Measurements from ENCODE around the gene EGF.
"Not testable (repeated sequence)": the region's sequence is repeated elsewhere in the genome, so short reads cannot be mapped to it uniquely, and the experiment has no call there.

Gene EGF

GRCh38 chr4:109915385-109916026 is 2.8 kb downstream of the EGF start:
- DNase-seq (ENCODE audit: low spot score), result no peak

- no peak for DNase-seq (ENCODE audit: low spot score)
Measured at GRCh38 chr4:109916027-109916409, 3.3 kb downstream of the EGF start.

GRCh38 chr4:109921384-109921808 is 8.7 kb downstream of the EGF start:
- DNase-seq (ENCODE audit: low spot score), result peak; percentile 1

DNA sequence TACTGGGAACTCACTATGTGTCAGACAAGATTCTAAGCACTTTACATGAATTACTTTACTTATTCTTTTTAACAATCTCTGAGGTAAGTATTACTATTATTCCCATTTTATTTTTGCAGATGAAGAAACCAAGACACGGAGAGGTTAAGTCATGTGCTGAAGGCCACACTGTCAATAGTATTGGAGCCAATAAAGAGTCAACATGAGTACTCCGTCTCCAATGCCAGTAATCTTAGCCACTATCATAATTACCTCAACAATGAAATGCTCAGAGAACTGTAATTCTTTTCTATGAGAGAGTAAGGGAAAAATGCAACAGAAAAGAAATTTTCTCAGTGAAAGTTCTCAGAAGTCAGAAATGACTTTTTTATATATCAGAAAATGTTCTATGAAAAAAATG is 12.7 kb downstream of the EGF start:
- no peak for DNase-seq (ENCODE audit: low spot score)

DNA sequence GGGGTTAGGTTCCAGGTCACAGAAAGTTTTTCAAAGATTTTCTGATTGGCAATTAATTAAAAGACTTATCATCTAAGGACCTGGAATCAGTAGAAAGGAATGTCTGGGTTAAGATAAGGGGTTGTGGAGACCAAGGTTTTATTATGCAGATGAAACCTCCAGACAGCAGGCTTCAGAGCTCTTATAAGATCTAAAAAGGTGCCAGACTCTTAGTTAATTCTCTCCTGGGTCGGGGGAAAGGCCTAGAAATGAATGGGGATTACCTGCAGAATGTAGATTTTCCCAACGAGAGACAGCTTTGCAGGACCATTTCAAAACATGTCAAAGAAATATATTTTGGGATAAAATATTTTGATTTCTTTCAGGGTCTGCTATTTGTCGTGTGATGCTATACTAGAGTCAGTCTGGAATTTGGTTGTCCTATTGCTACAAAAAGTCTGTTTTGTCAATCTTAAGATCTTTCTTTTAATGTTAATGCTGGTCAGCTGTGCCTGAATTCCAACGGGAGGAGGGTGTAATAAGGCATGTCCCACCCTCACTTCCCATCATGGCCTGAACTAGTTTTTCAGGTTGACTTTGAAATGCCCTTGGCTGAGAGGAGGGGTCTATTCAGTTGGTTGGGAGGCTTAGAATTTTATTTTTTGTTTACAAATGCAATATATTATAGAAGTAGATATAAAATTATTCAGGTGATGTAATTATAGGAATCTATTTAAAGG is 15.8 kb downstream of the EGF start:
- DNase-seq (ENCODE audit: low spot score), result no peak

- no peak for DNase-seq (ENCODE audit: low spot score)
Measured at GRCh38 chr4:109930464-109930863, 17.8 kb downstream of the EGF start.

GRCh38 chr4:109930872-109931271 is 18.2 kb downstream of the EGF start:
- no peak for DNase-seq (ENCODE audit: low spot score)

DNA sequence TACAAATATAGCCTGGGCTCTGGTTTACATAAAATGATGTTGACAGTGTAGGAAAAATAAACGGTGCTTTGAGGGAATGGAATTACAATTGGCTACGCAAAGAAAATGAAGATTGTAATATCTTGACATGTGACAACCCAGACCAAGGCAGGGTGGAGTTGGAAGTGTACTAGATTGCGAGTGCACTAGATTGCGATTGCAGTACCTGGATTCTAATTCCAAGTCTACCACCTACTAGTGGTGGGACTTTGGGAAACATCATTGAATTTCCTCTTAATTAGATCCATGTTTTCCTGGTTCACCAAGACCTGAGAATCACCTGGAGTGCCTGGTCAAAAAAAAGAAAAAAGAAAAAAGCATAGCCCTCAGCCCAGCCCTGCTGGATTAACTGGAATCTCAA is 18.6 kb downstream of the EGF start:
- no peak for DNase-seq (ENCODE audit: low spot score)

- DNase-seq (ENCODE audit: low spot score), result not testable (repeated sequence)
Measured at GRCh38 chr4:109937352-109937751, 24.7 kb downstream of the EGF start.

- DNase-seq (ENCODE audit: low spot score), result no peak
Measured at GRCh38 chr4:109939190-109939589, 26.5 kb downstream of the EGF start.

DNA sequence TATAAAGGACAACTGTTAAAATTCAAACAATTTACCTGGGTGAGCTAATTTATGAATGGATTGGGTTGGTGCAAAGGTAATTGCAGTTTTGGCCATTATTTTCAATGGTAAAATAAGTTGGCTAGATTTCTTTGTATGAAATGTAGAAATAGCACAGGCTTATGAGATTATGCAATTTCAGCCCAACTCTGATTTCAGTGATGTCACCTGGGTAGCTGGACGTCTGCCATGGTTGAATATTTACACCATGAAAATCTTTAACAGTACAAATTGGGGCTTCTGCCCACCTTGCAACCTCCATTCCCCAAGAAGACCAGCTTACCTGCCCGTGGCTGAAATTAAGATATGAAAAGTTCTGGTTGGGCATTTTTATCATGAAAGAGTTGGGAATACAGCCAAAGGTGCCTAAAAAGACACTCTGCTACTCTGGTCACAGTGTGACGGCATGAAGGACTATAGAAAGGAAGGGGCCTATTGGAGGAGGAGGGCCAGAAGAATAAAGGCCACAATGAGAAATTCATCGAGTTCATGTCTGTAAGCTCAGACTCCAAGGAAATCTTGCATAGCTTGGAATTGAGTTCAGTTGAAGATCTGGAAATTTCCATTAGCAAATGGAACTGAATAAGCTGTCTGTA is 29.7 kb downstream of the EGF start:
- DNase-seq (ENCODE audit: low spot score), result no peak

- DNase-seq (ENCODE audit: low spot score), result no peak
Measured at GRCh38 chr4:109943745-109944144, 31.1 kb downstream of the EGF start.

DNA sequence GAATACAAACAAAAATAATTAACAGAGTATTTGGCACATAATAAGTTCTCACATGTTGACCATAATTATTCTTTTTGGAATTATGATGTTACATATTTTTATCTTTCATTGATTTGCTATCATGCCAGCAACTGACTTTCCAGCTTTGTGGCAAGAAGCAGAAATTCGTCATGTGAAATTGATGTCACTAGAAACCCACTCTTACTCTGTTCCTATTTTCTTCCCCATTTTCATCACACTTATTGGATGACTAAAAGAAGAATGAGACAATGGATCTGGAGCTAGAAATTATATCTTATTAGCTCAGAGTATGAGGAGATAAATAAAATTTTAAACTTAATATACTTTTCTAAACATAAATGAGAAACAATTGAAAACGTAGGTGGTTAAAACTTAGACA is 31.9 kb downstream of the EGF start:
- DNase-seq (ENCODE audit: low spot score), result no peak

DNA sequence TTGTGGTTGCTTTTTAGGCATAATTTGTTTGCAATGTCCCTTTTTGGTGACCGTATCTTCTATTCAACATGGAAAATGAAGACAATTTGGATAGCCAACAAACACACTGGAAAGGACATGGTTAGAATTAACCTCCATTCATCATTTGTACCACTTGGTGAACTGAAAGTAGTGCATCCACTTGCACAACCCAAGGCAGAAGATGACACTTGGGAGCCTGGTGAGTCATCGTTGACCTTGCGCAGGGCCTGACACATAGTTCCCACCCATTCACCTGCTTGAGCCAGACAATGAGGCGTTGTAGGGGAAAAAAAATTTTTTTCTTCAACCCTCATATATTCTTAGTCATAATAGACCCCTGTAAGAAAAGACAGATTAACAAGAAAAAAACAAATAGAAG is 32.4 kb downstream of the EGF start:
- no peak for DNase-seq (ENCODE audit: low spot score)

- no peak for DNase-seq (ENCODE audit: low spot score)
Measured at GRCh38 chr4:109946120-109946519, 33.4 kb downstream of the EGF start.

DNA sequence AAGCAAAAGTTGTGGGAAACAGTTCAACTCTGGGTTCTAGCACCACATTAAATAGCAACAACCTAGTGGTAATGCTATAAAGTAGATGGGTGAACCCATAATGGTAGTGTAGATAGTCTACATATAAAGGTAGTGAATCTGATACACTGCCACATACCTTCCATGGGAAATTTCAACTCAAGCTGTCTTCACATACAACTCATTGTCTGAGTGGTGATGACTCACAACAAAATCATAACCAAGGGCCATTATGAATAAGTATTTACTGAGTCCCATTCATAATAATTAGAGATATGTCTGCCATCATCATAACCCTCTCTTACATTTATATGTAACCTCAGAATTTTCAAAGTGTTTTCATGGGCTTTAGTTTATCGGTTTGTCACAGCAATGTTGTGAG is 34.8 kb downstream of the EGF start:
- DNase-seq (ENCODE audit: low spot score), result no peak

DNA sequence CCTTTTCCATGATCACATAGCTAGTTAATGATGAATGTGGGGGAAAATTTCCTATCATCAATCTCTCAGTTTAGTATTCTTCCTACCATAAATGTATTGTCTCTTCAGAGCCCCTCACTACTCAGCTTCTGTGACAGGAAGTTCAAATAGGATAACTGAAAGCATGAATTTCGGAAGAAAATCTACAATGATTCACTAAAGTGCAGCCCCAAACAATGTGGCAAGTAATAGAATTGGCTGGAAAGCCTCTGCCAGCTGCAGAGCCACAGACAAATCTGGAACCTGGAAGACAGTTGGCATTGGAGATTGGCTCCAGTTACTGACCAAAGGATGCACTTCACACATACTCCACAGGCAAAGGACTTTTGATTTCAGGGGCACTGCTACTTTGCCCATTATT is 35.2 kb downstream of the EGF start:
- DNase-seq (ENCODE audit: low spot score), result no peak

GRCh38 chr4:109949099-109949718 is 36.5 kb downstream of the EGF start:
- DNase-seq (ENCODE audit: low spot score), result not testable (repeated sequence)

DNA sequence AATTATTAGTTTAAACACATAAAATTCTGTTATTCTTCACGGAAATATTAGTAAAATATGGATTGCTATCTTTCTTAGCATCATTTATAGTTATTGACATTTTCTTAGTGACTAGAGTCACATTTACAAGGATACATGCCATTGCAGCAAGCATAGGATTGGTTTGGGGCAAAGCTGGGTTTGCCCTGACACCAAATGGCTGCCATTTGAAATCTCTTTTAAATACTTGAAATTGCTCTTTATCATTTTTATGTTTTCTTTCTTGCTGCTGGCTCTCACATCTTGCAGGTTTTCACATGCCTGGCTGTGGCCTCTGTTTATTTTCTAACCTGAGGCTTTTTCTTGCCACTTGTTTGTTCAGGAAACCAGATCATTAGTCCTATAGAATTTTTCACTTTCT is 39.9 kb downstream of the EGF start:
- DNase-seq (ENCODE audit: low spot score), result no peak

DNA sequence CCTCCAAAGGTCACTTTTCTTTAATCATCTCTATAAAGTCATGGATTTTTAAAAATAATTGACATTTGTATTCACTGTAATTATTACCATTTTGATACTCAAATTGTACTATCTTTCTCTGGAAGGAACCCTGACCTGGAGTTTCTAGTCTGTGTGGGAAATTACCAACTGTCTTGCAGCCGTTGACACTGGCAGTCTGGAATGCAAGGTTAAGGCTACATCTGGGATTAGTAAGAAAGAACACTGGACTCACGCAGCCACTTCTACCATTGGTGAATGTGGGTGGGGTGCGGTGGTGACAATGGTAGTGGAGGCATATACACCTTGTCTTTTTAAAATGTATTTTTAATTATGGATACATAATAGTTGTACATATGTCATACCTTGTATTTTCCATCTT is 40.9 kb downstream of the EGF start:
- no peak for DNase-seq (ENCODE audit: low spot score)

- DNase-seq (ENCODE audit: low spot score), result no peak
Measured at GRCh38 chr4:109955146-109955545, 42.5 kb downstream of the EGF start.

GRCh38 chr4:109957227-109957626 is 44.5 kb downstream of the EGF start:
- DNase-seq (ENCODE audit: low spot score), result no peak

GRCh38 chr4:109959195-109959594 is 46.5 kb downstream of the EGF start:
- DNase-seq (ENCODE audit: low spot score), result no peak
